ENCODE results near the gene CIT.

DNA sequence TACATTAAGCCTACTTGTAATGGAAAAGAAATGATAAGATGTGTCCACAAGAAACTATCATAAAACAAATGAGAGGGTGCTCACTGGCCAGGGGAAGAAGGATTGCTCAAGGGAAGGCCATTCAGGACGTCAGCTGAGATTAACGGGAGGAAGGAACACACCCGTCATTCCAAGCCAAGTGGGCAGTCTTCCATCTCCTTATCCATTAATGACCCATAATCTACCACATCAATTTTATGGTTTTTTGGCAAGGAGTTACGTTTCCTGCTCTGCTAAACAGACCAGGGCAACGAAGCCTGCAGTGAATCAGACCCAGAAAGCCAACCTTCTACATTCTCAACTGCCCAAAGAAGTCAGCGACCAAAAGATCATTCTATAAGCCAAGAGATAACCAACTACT is 184.1 kb downstream of the CIT start:
- TF ChIP-seq ZNF274 (IDR thresholded peaks at IDR 0.05; ENCODE audit: low read depth, low read length) (no peak), YY1 (IDR thresholded peaks at IDR 0.05; ENCODE audit: insufficient read depth, insufficient read length) (no peak), SUZ12 (IDR thresholded peaks at IDR 0.05; ENCODE audit: extremely low read depth, insufficient read depth, insufficient read length) (no peak)
